Right forelimb (tissue), 1 donor: ENCODE measurements around the gene KIFC1.
A peak's percentile ranks its signal among the peaks of the same experiment; 100 is the strongest.

ENCODE experiments used
- DNase-seq: peaks from one replicate; pipeline ENCODE4 v3.0.0-alpha.2; 2018

KIFC1 gene

GRCh38 chr6:33445119-33445603, 53.5 kb downstream of the KIFC1 start:
- DNase-seq: no peak

DNA sequence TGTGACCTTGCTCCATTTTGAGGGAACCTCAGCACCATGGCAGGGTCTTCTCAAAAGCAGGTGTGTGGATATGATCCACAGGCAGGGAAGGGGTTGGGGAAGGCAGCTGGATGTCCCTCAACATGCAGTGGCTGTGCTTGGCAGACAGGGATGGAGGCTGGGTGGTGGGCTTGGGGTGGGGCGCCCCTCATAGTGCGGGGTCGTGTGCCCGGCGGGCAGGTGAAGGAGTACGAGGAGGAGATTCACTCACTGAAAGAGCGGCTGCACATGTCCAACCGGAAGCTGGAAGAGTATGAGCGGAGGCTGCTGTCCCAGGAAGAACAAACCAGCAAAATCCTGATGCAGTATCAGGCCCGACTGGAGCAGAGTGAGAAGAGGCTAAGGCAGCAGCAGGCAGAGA, 54.7 kb downstream of the KIFC1 start:
- DNase-seq: no peak

DNA sequence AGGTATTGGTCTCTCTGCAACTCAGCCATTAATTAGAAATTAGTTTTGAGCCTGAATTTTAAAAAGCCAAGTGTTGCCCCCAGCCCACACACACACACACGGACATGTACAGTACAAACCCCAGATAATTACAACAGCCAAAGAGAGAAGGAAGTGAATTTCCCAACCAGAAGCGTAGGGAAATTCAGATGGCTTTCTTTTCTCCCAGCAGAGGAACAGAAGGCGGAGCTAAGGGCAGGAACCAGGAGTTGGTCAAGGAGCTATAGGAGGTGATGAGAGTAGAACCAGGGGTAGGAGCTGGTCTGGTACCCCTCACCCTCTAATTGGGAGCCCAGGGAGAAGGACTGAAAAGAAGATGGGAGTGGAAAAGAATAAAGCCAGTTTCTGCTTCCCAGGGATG, 58.8 kb downstream of the KIFC1 start:
- DNase-seq: no peak

- DNase-seq: no peak
Observed at GRCh38 chr6:33451606-33452005, 60.0 kb downstream of the KIFC1 start.

DNA sequence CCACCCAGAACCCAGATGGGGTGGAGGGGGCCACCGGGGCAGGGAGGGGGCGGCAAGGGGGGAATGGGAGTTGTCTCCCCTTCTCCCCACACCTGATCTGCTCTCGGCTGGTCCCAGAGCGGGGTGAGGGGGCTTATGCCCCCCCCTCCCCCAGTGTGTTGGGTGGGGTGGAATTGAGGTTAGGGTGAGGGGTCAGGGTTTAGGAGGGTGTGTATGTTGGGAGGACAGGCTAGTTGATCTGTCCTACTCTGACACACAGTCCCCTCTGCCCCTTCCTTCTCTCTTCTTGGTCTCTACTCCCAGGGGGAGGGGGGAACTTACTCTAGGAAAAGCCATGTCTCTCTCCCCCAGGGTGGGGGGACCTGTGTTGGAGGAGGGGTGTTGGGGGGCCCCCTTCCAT, 60.9 kb downstream of the KIFC1 start:
- DNase-seq: no peak

DNA sequence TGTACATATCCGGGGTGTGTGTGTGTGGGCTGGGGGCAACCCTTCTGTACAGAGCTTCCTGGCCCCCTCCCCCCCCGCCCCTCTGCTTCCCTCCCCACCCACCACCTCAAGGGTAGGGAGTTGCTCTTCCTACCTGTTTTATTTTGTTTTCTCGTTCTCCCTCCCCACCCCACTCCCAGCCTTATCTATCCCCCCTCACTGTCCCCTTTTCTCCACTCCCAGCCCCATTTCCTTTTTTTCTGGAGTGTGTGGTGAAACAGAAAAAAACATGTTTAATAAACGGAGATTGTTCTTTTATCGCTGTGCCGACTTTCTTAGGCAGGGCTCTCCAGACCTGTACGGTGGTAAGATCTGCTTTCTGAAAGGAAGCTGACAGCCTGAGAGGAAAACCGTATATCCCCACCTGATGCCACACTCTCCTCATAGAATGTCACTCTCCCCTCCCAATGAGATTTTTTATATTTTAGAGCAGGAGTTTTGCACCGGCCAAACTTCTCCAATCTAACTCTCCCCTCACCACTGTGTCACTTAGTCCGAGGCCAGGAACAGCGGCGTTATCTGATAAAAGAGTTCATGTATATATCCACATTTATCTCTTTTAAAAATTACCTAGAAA, 61.9 kb downstream of the KIFC1 start:
- DNase-seq: no peak

GRCh38 chr6:33454009-33454946, 62.7 kb downstream of the KIFC1 start, which contains the start of gene ZBTB9:
ZBTB9 (plus strand) TSS chr6:33454576; CDS start chr6:33455101, 525 bp downstream.
- DNase-seq: peak; percentile 96

DNA sequence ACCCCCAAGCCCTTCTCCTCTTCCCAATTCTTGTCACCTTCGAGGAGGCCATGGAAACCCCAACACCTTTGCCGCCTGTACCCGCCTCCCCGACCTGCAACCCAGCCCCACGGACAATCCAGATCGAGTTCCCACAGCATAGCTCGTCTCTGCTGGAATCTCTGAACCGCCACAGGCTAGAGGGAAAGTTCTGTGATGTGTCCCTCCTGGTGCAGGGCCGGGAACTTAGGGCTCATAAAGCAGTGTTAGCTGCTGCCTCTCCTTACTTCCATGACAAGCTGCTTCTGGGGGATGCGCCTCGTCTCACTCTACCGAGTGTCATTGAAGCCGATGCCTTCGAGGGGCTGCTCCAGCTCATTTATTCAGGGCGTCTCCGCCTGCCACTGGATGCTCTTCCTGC, 63.4 kb downstream of the KIFC1 start:
- DNase-seq: no peak

GRCh38 chr6:33456156-33456555, 64.5 kb downstream of the KIFC1 start:
- DNase-seq: no peak

GRCh38 chr6:33458676-33459075, 67.1 kb downstream of the KIFC1 start:
- DNase-seq: no peak

DNA sequence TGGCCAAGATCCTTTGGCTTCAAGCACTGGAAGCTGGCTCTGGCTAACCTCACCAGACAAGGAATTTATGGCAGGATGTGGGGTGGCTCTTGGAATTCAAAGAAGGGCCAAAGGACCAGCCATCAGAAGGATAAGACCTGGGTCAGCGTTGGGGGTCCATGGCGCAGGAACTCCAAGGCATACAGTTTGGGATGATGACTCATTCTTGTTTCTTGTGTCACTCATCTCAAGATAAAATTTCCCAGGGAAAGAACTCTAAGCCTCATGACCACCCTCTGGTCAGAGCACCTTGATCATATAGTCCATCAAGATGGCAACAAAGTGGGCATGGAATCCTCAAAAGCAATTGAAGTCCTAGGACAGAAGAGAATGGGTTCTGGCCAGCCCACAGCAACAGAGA, 67.6 kb downstream of the KIFC1 start:
- DNase-seq: no peak
